Pancreas (tissue), 10 donors: Measurements from ENCODE around the gene RAET1E. TPM values are rescaled to one million over a fixed set of nuclear protein-coding genes. Genes with fewer than 3 reads are reported as not detected.
"Not testable (repeated sequence)": the region's sequence is repeated elsewhere in the genome, so short reads cannot be mapped to it uniquely, and the experiment has no call there.

Experiments
- ATAC-seq, 4 donors: fragments of 200-7000 bp; cut with Tn5 transposase; one replicate each; pipeline versions ENCODE4 v1.8.0 to v1.9.1; 2020; ENCODE audit warnings: mild to moderate bottlenecking in 4 of 4, moderate library complexity in 4 of 4
- DNase-seq, 6 donors: peaks; one replicate each; pipeline ENCODE4 v3.0.0-alpha.2; 2020
- FAIRE-seq: peaks from 2 replicates; lab custom pipeline; 2012; peaks lifted over from hg19 to GRCh38; lab: Jason Lieb, UNC
- H3K27ac ChIP-seq, 4 donors: fragments of 200-600 bp; sonication (generic); 1 replicate in 3 of 4; 2 replicates in 1 of 4; pipeline versions ENCODE4 v1.5.0 to v1.8.0; 2020
- H3K27me3 ChIP-seq, 4 donors: fragments of 200-600 bp; one replicate each; pipeline ENCODE4 v1.8.0; 2021
- H3K36me3 ChIP-seq, 3 donors: fragments of 200-600 bp; sonication (generic) in 1 of 3; one replicate each; pipeline versions ENCODE4 v1.5.0 to v1.8.0; 2020 to 2021
- H3K4me1 ChIP-seq, 3 donors: fragments of 200-600 bp; one replicate each; pipeline ENCODE4 v1.8.0; 2021
- H3K4me3 ChIP-seq, 4 donors: fragments of 200-600 bp; sonication (generic) in 2 of 4; one replicate each; pipeline versions ENCODE4 v1.5.0 to v1.8.0; 2020 to 2021
- H3K9me3 ChIP-seq, 4 donors: fragments of 200-600 bp; one replicate each; pipeline ENCODE4 v1.8.0; 2021
- CTCF ChIP-seq, 4 donors: fragments of 200-600 bp; sonication (generic) in 3 of 4; IDR thresholded peaks; one replicate each; pipeline versions ENCODE4 v1.5.0 to v1.8.0; 2021; ENCODE audit warnings: antibody characterized with exemption in 4 of 4
- WGBS, 2 donors: extraction: QIAGEN DNeasy Blood & Tissue Kit; methylation state at CpG; one replicate each; pipeline ENCODE4 v1.1.7; 2013; 5-methylcytosine and 5-hydroxymethylcytosine counted together
- intact Hi-C, 3 donors: fragments of 100-400 bp; cut with DNase I; formaldehyde crosslinking; loops; one replicate each; pipeline versions ENCODE4 v1.11.1 to v1.14.2; 2022
- polyA plus RNA-seq, 2 donors: library from polyadenylated mRNA; stranded (reverse); fragments of 200-250 nt; gene quantifications; one replicate each; pipeline ENCODE4 v1.2.3, GENCODE V29; 2013
- total RNA-seq, 6 donors: library from RNA; stranded (reverse); fragmentation: NEBNext Ultra II Directional in 4 of 6; extraction: Animal tissue kit (Norgen Biotek cat#: 25700) in 4 of 6; gene quantifications; one replicate each; pipeline versions ENCODE4 v1.2.1 to v1.2.4, GENCODE V29; 2021 to 2023
- donor health status: healthy with polysubstance abuse.
- donor health status: DM: no; HTN: no; CAD: no; lungs with moderate emphysema.
- donor health status: DM: no; HTN: no; CAD: no.
- donor health status: control.
- donor health status: control.
- donor health status: Bipolar disorder and iron deficiency.
- donor health status: DM: yes; HTN: yes; CAD: no.
- donor health status: DM: no; HTN: no; CAD: no.
- donor health status: DM: no; HTN: no; CAD: no.
- donor health status: DM: yes; HTN: yes; CAD: no.

Gene RAET1E
- total and polyA plus RNA-seq, 8 donors, result 0.09 TPM; not detected in 7

GRCh38 chr6:149909701-149910470 lies 12.0 kb upstream of the RAET1E start:
- Histone ChIP-seq H3K36me3 (no peaks in the 10 kb centered on the region), H3K4me1 (no peaks in the 10 kb centered on the region), H3K27ac (no peak overlapping the region), H3K9me3 (no peaks in the 10 kb centered on the region), H3K4me3 (no peak overlapping the region), H3K27me3 (no peaks in the 10 kb centered on the region)
- WGBS, 2 donors, result 92% methylated on average over 9 of the region's 9 CpGs
- FAIRE-seq (no peak), DNase-seq (peak in 1 of 6 donors; percentile 20), ATAC-seq (no peak)
- intact Hi-C loops, result no loop called here
- TF ChIP-seq CTCF (IDR thresholded peaks at IDR 0.05), result no peak

GRCh38 chr6:149908480-149908879 lies 10.6 kb upstream of the RAET1E start:
- H3K4me1 ChIP-seq, ATAC-seq, H3K36me3 ChIP-seq, H3K9me3 ChIP-seq, H3K27me3 ChIP-seq, DNase-seq, H3K27ac ChIP-seq, FAIRE-seq, intact Hi-C loops, H3K4me3 ChIP-seq: not testable (repeated sequence)
- 84 to 85% methylated on average over 4 of the region's 4 CpGs for WGBS, 2 donors

- intact Hi-C loops, result no loop called here
- TF ChIP-seq CTCF (IDR thresholded peaks at IDR 0.05), result no peak
- FAIRE-seq, result no peak
- no peak for ATAC-seq
- H3K4me1 ChIP-seq, result no peaks in the 10 kb centered on the region
- H3K27ac ChIP-seq, result no peak overlapping the region
- WGBS, 2 donors, result 83% methylated on average over 2 of the region's 2 CpGs
- no peak overlapping the region for H3K4me3 ChIP-seq
- H3K36me3 ChIP-seq, result no peaks in the 10 kb centered on the region
- no peaks in the 10 kb centered on the region for H3K9me3 ChIP-seq
- DNase-seq, result no peak
- no peaks in the 10 kb centered on the region for H3K27me3 ChIP-seq
Measured at GRCh38 chr6:149907317-149907716, 9.4 kb upstream of the RAET1E start.

GRCh38 chr6:149906405-149906804 lies 8.5 kb upstream of the RAET1E start:
- ATAC-seq (no peak), DNase-seq (no peak), FAIRE-seq (no peak)
- TF ChIP-seq CTCF (IDR thresholded peaks at IDR 0.05), result no peak
- Histone ChIP-seq H3K27ac (no peak overlapping the region), H3K27me3 (no peaks in the 10 kb centered on the region), H3K4me3 (no peak overlapping the region), H3K4me1 (no peaks in the 10 kb centered on the region), H3K36me3 (no peaks in the 10 kb centered on the region), H3K9me3 (no peaks in the 10 kb centered on the region)
- 96 to 98% methylated on average over 4 of the region's 4 CpGs for WGBS, 2 donors
- intact Hi-C loops, result no loop called here

- no peak for ATAC-seq
- no peaks in the 10 kb centered on the region for H3K4me1 ChIP-seq
- H3K27ac ChIP-seq, result no peak overlapping the region
- FAIRE-seq, result no peak
- intact Hi-C loops, result no loop called here
- H3K27me3 ChIP-seq, result no peaks in the 10 kb centered on the region
- no peak for DNase-seq
- no peak for TF ChIP-seq CTCF (IDR thresholded peaks at IDR 0.05)
- no peaks in the 10 kb centered on the region for H3K36me3 ChIP-seq
- WGBS, 2 donors, result 84 to 87% methylated on average over 6 of the region's 6 CpGs
- H3K4me3 ChIP-seq, result no peak overlapping the region
- H3K9me3 ChIP-seq, result no peaks in the 10 kb centered on the region
Measured at GRCh38 chr6:149905911-149906371, 8.0 kb upstream of the RAET1E start.
